Cardiac muscle cell (in vitro differentiated cells and primary cell): Measurements from ENCODE around the gene STX7. TPM values are rescaled to one million over a fixed set of nuclear protein-coding genes. Genes with fewer than 3 reads are reported as not detected.

ENCODE experiments used
- DNase-seq, 2 donors: peaks; one replicate each; pipeline versions ENCODE4 v3.0.0 to v3.0.0-alpha.2; 2010 to 2017; ENCODE audit warnings: low read depth in 1 of 2, low spot score in 1 of 2
- H3K27ac ChIP-seq: fragments of 200-600 bp; sonication (generic); 2 replicates; pipeline ENCODE4 v1.5.1; 2016
- H3K27me3 ChIP-seq: fragments of 200-600 bp; sonication (generic); 2 replicates; pipeline ENCODE4 v1.6.0; 2016; ENCODE audit warnings: control low read depth
- H3K36me3 ChIP-seq: fragments of 200-600 bp; sonication (generic); 2 replicates; pipeline ENCODE4 v1.5.1; 2016; ENCODE audit warnings: control low read depth
- H3K4me1 ChIP-seq: fragments of 200-600 bp; sonication (generic); 2 replicates; pipeline ENCODE4 v1.8.1; 2017; ENCODE audit warnings: low read depth, mild to moderate bottlenecking, mixed run types
- H3K4me3 ChIP-seq: fragments of 200-600 bp; sonication (generic); 2 replicates; pipeline ENCODE4 v1.5.1; 2016; ENCODE audit warnings: mild to moderate bottlenecking
- H3K9me3 ChIP-seq: fragments of 200-600 bp; sonication (generic); 2 replicates; pipeline ENCODE4 v1.5.1; 2017; ENCODE audit warnings: low read depth, mild to moderate bottlenecking, control low read depth
- CTCF ChIP-seq: IDR thresholded peaks from 2 replicates; pipeline ENCODE4 v1.5.1; 2012; ENCODE audit warnings: low read depth, mild to moderate bottlenecking, low read length
- polyA plus RNA-seq: library from polyadenylated mRNA; unstranded; fragments of >200 nt; fragmentation: Nextera tagmentation; extraction: Ambion mirVana; gene quantifications from 2 replicates; pipeline ENCODE4 v1.2.1, GENCODE V29; 2016
- total RNA-seq: library from RNA; depleted of rRNA; stranded (reverse); fragments of >200 nt; gene quantifications from 2 replicates; pipeline ENCODE4 v1.2.3, GENCODE V29; 2016

The STX7 gene
- total and polyA plus RNA-seq, 2 experiments from 2014 or later, result 28.6 to 37.2 TPM

- no peak for TF ChIP-seq CTCF
- H3K9me3 ChIP-seq, result no peaks in the 10 kb centered on the region
- DNase-seq, result no peak
- peaks cover 13% of the 10 kb centered on the region for H3K4me1 ChIP-seq
- H3K36me3 ChIP-seq, result no peaks in the 10 kb centered on the region
- H3K27ac ChIP-seq, result no peak overlapping the region
- H3K27me3 ChIP-seq, result no peaks in the 10 kb centered on the region
- no peak overlapping the region for H3K4me3 ChIP-seq
Measured at GRCh38 chr6:132482581-132482980, 30.3 kb downstream of the STX7 start.

GRCh38 chr6:132481189-132481588, 31.7 kb downstream of the STX7 start:
- no peaks in the 10 kb centered on the region for H3K9me3 ChIP-seq
- H3K4me1 ChIP-seq, result peaks cover 17% of the 10 kb centered on the region
- no peaks in the 10 kb centered on the region for H3K36me3 ChIP-seq
- DNase-seq, result no peak
- TF ChIP-seq CTCF, result no peak
- no peak overlapping the region for H3K4me3 ChIP-seq
- no peak overlapping the region for H3K27ac ChIP-seq
- H3K27me3 ChIP-seq, result no peaks in the 10 kb centered on the region

GRCh38 chr6:132479131-132479530, 33.8 kb downstream of the STX7 start:
- DNase-seq, result no peak
- no peak overlapping the region for H3K4me3 ChIP-seq
- H3K27ac ChIP-seq, result no peak overlapping the region
- H3K36me3 ChIP-seq, result no peaks in the 10 kb centered on the region
- peaks cover 15% of the 10 kb centered on the region for H3K4me1 ChIP-seq
- no peak for TF ChIP-seq CTCF
- H3K27me3 ChIP-seq, result no peaks in the 10 kb centered on the region
- H3K9me3 ChIP-seq, result no peaks in the 10 kb centered on the region

GRCh38 chr6:132478674-132479073, 34.2 kb downstream of the STX7 start:
- Histone ChIP-seq H3K36me3 (no peaks in the 10 kb centered on the region), H3K27me3 (no peaks in the 10 kb centered on the region), H3K27ac (no peak overlapping the region), H3K4me3 (no peak overlapping the region), H3K4me1 (peaks cover 15% of the 10 kb centered on the region), H3K9me3 (no peaks in the 10 kb centered on the region)
- DNase-seq, result no peak
- no peak for TF ChIP-seq CTCF

GRCh38 chr6:132478266-132478665, 34.6 kb downstream of the STX7 start:
- no peak overlapping the region for H3K4me3 ChIP-seq
- H3K27ac ChIP-seq, result no peak overlapping the region
- no peaks in the 10 kb centered on the region for H3K27me3 ChIP-seq
- no peak for TF ChIP-seq CTCF
- H3K4me1 ChIP-seq, result peaks cover 15% of the 10 kb centered on the region
- no peak for DNase-seq
- no peaks in the 10 kb centered on the region for H3K36me3 ChIP-seq
- no peaks in the 10 kb centered on the region for H3K9me3 ChIP-seq

GRCh38 chr6:132476688-132477087, 36.2 kb downstream of the STX7 start:
- Histone ChIP-seq H3K9me3 (no peaks in the 10 kb centered on the region), H3K4me1 (peaks cover 15% of the 10 kb centered on the region), H3K27me3 (no peaks in the 10 kb centered on the region), H3K36me3 (no peaks in the 10 kb centered on the region), H3K4me3 (no peak overlapping the region), H3K27ac (no peak overlapping the region)
- no peak for TF ChIP-seq CTCF
- DNase-seq, result no peak
